Common myeloid progenitor, CD34-positive (primary cell): ENCODE data around the gene CPVL.

Experiments used
- CTCF ChIA-PET: fragments of 350-600 bp; sonication (Branson Sonifier 250); formaldehyde crosslinking; loops from one replicate; lab custom pipeline; 2021; ENCODE audit warnings: antibody characterized with exemption; lab: Charles Lee
- POLR2A ChIA-PET: fragments of 350-600 bp; sonication (Branson Sonifier 250); formaldehyde crosslinking; loops from one replicate; lab custom pipeline; 2021; ENCODE audit warnings: antibody characterized with exemption; lab: Charles Lee
- DNase-seq, 3 donors: peaks; one replicate each; pipeline versions ENCODE4 v3.0.0 to v3.0.0-alpha.2; 2013
- H3K27ac ChIP-seq, 2 experiments: 1 replicate in 1 of 2; 2 replicates in 1 of 2; pipeline ENCODE4 v1.7.0; 2013; ENCODE audit warnings: inconsistent platforms in 2 of 2, low read length in 2 of 2, mild to moderate bottlenecking in 2 of 2, low read depth in 1 of 2, moderate library complexity in 1 of 2; ENCODE audit not compliant: severe bottlenecking in 2 of 2, insufficient read depth in 1 of 2, poor library complexity in 1 of 2
- H3K27me3 ChIP-seq, 5 experiments: replicated peaks in 2 of 5; 1 replicate in 3 of 5; 2 replicates in 2 of 5; pipeline versions ENCODE4 v1.6.1 to v1.7.0; 2013; ENCODE audit warnings: low read length in 4 of 5, mild to moderate bottlenecking in 2 of 5, moderate library complexity in 2 of 5, inconsistent platforms in 1 of 5; ENCODE audit not compliant: insufficient read depth in 5 of 5, control insufficient read depth in 4 of 5
- H3K36me3 ChIP-seq, 4 experiments: 1 replicate in 2 of 4; 2 replicates in 2 of 4; pipeline versions ENCODE4 v1.6.1 to v1.7.0; 2013; ENCODE audit warnings: low read length in 3 of 4, control low read depth in 1 of 4, mild to moderate bottlenecking in 1 of 4; ENCODE audit not compliant: control insufficient read depth in 4 of 4, insufficient read depth in 4 of 4
- H3K4me1 ChIP-seq, 4 experiments: 1 replicate in 3 of 4; 2 replicates in 1 of 4; pipeline versions ENCODE4 v1.6.1 to v1.7.1; 2013; ENCODE audit warnings: low read length in 3 of 4, mild to moderate bottlenecking in 3 of 4, control low read depth in 1 of 4, inconsistent platforms in 1 of 4, moderate library complexity in 1 of 4; ENCODE audit not compliant: control insufficient read depth in 4 of 4, insufficient read depth in 4 of 4; ENCODE audit errors: control extremely low read depth in 1 of 4
- H3K4me3 ChIP-seq, 7 experiments: 1 replicate in 4 of 7; 2 replicates in 3 of 7; pipeline versions ENCODE4 v1.5.1 to v1.7.0; 2013; ENCODE audit warnings: mild to moderate bottlenecking in 7 of 7, low read length in 6 of 7, moderate library complexity in 6 of 7, inconsistent platforms in 2 of 7, low read depth in 2 of 7, control low read depth in 1 of 7; ENCODE audit not compliant: insufficient read depth in 4 of 7, control insufficient read depth in 1 of 7; ENCODE audit errors: extremely low read depth in 1 of 7
- H3K9me3 ChIP-seq, 5 experiments: 1 replicate in 4 of 5; 2 replicates in 1 of 5; pipeline versions ENCODE4 v1.6.1 to v1.7.1; 2013; ENCODE audit warnings: low read length in 4 of 5, mild to moderate bottlenecking in 2 of 5, inconsistent platforms in 1 of 5, low read depth in 1 of 5, moderate library complexity in 1 of 5; ENCODE audit not compliant: control insufficient read depth in 4 of 5, insufficient read depth in 2 of 5; ENCODE audit errors: control extremely low read depth in 1 of 5
- WGBS: methylation state at CpG from one replicate; pipeline ENCODE4 v1.1.5; 2013; ENCODE audit not compliant: insufficient coverage; 5-methylcytosine and 5-hydroxymethylcytosine counted together

The CPVL gene

DNA sequence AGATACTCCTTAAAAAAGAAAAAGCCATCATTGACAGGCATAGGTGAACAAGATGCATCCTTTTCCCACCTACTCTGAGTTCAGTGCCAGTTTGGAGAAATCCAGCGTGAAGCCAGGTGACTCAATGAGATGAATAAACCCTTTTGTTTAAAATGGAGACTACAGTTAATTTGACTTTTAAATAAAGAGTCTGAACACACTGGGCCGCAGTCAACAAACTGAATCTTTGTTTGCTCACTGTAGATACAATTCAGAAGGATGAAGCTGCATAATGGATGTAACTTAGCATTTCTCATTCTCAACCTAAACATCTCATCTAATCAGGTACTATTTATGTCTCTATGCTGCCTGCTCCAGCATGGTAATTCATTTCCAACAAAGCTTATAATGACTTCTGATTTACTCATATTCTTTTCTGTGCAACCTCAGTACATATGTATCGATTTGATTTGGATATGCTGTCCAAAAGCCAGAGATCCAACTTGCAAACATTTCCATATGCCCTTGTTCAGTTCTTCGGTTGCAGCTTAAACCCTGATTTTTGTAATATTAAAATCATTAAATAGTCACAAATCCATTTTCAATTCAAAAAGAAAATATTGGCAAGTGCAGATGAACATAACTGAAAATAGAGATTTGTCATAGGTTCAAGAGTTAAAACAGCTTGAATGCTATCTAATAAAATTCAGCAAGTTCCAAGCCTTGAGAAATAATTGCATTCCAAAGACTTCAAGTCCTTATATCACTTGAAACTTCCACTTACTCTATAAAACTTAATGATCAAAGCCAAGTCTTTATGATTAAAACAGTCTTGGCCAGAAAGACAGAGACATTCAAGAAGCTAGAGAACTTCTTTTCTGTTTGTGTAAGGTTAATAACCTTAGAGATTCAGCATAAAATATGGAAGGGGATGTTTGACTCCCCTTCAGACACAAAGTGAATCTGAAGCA lies 67.8 kb downstream of the CPVL start:
- WGBS = 100% methylated on average over 1 of the region's 4 CpGs
- CTCF ChIA-PET = interaction anchor here (0.9 to 2.6 kb wide), 2 partner anchors 23 to 29 kb away, joined by 3 to 9 read pairs; no protein-coding TSS in a partner anchor

DNA sequence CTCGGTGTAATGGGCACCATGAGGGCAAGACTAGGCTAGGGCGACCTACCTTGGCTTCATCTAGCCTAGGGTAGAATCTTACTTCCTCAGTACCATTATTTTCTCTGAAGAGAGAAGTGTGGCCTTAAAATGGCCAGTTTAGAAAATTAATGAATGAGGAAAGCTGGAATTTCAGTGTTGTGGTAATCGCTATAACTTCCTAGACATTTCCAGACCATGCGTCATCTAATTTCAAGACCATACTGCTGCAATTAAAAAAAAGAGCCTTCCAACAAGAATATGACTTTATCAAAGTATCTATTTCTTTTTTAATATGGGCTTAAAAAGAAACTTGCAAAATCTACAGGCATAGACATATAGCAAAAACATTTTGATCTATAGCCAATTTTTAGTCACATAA lies 68.5 kb downstream of the CPVL start:
- no peak overlapping the region for H3K27ac ChIP-seq
- H3K27me3 ChIP-seq = peaks cover 0 to 2% (median 0%) of the 10 kb centered on the region in 5 experiments
- peaks cover 0 to 6% (median 1%) of the 10 kb centered on the region in 4 experiments for H3K4me1 ChIP-seq
- no peak overlapping the region for H3K4me3 ChIP-seq
- DNase-seq = no peak
- CTCF ChIA-PET = interaction anchor here (0.9 to 2.6 kb wide), 3 partner anchors 24 to 121 kb away, joined by 3 to 9 read pairs (median 5); no protein-coding TSS in a partner anchor
- 100% methylated on average over 1 of the region's 4 CpGs for WGBS
- no peaks in the 10 kb centered on the region for H3K9me3 ChIP-seq
- no peaks in the 10 kb centered on the region for H3K36me3 ChIP-seq
- POLR2A ChIA-PET = no interaction called here

More for the DNA sequence above, 67.8 kb downstream of the CPVL start:
- Histone ChIP-seq H3K9me3 (no peaks in the 10 kb centered on the region), H3K27me3 (peaks cover 0 to 2% (median 0%) of the 10 kb centered on the region in 5 experiments), H3K36me3 (no peaks in the 10 kb centered on the region), H3K4me3 (no peak overlapping the region), H3K27ac (no peak overlapping the region), H3K4me1 (peaks cover 0 to 6% (median 1%) of the 10 kb centered on the region in 4 experiments)
- DNase-seq = no peak
- POLR2A ChIA-PET = no interaction called here

DNA sequence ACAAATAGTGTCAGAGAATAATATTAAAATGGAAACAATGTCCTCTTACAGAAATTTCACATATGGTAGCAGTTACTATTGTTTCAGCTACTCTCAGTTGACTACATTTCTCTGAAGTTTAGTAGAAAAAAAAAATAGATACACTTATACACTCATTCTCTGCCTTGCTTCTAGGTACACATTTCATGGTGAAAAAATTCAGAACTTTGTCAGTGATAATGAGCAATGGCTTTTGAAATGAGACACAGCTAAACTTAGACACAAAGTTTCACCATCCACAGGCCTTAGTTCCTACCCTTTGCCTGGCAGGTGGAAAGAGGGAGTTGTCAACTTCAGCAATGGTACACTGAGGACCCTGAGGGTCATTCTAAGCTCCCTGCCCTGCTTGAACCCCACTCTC lies 69.2 kb downstream of the CPVL start:
- H3K4me1 ChIP-seq = peaks cover 0 to 6% (median 1%) of the 10 kb centered on the region in 4 experiments
- H3K27ac ChIP-seq = no peak overlapping the region
- CTCF ChIA-PET = interaction anchor here (0.9 to 2.6 kb wide), 3 partner anchors 24 to 120 kb away, joined by 3 to 9 read pairs (median 5); no protein-coding TSS in a partner anchor
- POLR2A ChIA-PET = no interaction called here
- H3K9me3 ChIP-seq = no peaks in the 10 kb centered on the region
- no peak overlapping the region for H3K4me3 ChIP-seq
- H3K36me3 ChIP-seq = no peaks in the 10 kb centered on the region
- peaks cover 0 to 2% (median 0%) of the 10 kb centered on the region in 5 experiments for H3K27me3 ChIP-seq
- no peak for DNase-seq

DNA sequence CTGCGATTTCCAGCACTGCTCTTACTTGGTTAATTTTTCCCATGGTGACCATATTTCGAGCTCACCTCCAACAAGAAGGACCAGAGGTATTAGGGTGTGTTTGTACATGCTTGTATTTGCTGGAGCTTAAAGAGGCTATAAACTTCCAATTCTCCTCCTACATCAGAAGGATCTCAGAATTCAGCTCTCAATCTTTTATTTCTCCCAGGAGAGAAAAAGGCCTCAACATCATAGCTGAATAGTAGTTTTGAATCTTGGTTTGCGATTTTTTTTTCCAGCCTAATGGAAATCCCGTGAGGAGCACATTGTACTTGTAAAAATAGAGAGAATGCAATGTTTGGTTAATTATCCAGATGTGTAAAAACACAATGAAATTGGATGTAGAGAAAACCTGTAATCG lies 69.7 kb downstream of the CPVL start:
- Histone ChIP-seq H3K9me3 (no peaks in the 10 kb centered on the region), H3K4me3 (no peak overlapping the region), H3K27me3 (peaks cover 0 to 2% (median 0%) of the 10 kb centered on the region in 5 experiments), H3K4me1 (peaks cover 0 to 6% (median 1%) of the 10 kb centered on the region in 4 experiments), H3K27ac (no peak overlapping the region), H3K36me3 (no peaks in the 10 kb centered on the region)
- WGBS = 100% methylated on average over 3 of the region's 5 CpGs
- CTCF ChIA-PET = interaction anchor here (0.6 to 2.6 kb wide), 4 partner anchors 11 to 150 kb away, joined by 3 to 9 read pairs (median 4); no protein-coding TSS in a partner anchor
- POLR2A ChIA-PET = no interaction called here
- no peak for DNase-seq

DNA sequence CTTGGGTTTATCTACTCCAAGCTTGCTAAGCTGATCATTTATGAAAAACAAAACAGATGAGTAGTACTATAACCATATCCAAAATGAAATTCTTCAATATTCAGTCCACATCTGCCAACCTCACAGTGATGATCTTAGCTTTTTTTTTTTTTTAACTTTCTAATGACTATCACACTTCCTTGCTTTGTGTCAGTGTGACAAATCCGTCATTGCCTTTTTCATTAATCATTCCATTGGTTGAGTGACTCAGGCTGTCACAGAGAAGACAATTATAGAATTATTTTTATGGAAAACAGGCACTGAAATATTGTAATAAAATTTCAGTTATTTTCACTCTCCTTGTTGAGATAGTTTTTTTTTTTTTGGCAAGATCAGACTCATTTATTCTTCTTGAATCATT lies 70.7 kb downstream of the CPVL start:
- no CpG with 5 or more reads among the region's 1 CpG for WGBS
- ChIA-PET POLR2A (no interaction called here), CTCF (interaction anchor here (1.2 kb wide), 1 partner anchor 12 kb away, joined by 3 read pairs; no protein-coding TSS in a partner anchor)
- no peak for DNase-seq
- Histone ChIP-seq H3K36me3 (no peaks in the 10 kb centered on the region), H3K27me3 (peaks cover 0 to 2% (median 0%) of the 10 kb centered on the region in 5 experiments), H3K9me3 (no peaks in the 10 kb centered on the region), H3K27ac (no peak overlapping the region), H3K4me3 (no peak overlapping the region), H3K4me1 (peaks cover 0 to under 1% (median 0%) of the 10 kb centered on the region in 4 experiments)

DNA sequence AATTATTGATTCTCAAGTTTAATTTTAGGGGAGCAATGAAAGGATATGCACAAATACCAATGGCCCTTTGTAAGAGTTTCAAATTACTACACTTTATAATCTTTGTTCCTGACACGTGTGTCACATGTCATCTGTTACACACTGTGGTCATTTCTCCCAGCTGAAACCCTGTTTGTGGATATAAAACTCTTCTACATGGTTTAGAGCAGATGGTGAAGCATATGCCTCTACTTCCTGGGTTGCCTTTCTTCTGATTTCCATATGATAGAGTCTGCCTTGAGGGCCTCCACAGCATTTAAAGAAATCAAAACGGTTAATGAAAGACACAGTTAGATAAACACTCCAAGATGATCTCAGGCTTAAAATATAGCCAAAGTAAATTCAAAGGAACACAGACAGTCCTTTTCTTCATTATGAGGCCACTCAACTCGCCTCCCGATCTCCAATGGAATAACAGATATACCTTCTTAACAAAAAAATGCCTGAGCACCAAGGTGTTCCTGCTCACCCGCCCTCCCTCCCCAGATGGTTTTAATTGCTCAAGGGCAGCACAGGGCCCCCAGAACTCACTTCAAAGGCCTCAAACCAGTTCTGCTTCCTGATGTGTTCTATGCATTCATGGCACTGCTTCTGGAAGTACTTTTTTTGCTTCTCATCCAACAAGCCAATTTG lies 75.0 kb downstream of the CPVL start:
- Histone ChIP-seq H3K27me3 (no peaks in the 10 kb centered on the region), H3K36me3 (peaks cover 0 to 2% (median 0%) of the 10 kb centered on the region in 4 experiments), H3K27ac (no peak overlapping the region), H3K9me3 (no peaks in the 10 kb centered on the region), H3K4me1 (no peaks in the 10 kb centered on the region), H3K4me3 (no peak overlapping the region)
- no peak for DNase-seq
- 98% methylated on average over 5 of the region's 5 CpGs for WGBS
- CTCF ChIA-PET = no interaction called here
- POLR2A ChIA-PET = no interaction called here
